ENCODE results near the gene CUBN. TPM values are rescaled to one million over a fixed set of nuclear protein-coding genes. Genes with fewer than 3 reads are reported as not detected.
A peak's percentile ranks its signal among the peaks of the same experiment; 100 is the strongest.

Gene CUBN
- total RNA-seq, 4 donors from 2014 or later: 9.2 to 38.9 (median 25.4) TPM

DNA sequence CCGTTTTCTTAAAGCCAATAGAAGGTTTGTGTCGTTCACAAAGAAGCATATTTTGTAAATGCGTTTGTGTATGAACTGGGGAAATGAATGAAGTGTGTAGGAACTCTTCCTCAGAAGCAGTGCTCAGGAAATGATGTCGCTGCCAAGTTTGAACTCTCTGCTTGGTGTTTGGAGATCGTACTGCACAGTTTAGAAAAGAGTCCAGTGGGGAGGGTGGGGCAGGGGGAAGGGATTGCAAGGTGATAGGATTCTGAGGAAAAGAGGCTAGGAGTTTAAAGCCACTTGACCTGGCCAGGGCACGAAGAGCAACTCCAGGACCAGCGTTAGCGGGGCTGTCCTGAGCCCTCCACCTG lies 122.2 kb downstream of the CUBN start:
- TF ChIP-seq EP300 (IDR thresholded peaks at IDR 0.05) (no peak), CTCF (IDR thresholded peaks at IDR 0.05) (no peak), POLR2A (IDR thresholded peaks at IDR 0.05) (no peak)
- Histone ChIP-seq H3K9me3 (no peaks in the 10 kb centered on the region), H3K4me1 (peaks cover 3 to 85% (median 62%) of the 10 kb centered on the region in 4 donors), H3K4me3 (peak overlapping the region in 1 of 4 donors; percentile 9), H3K27ac (peak overlapping the region; percentile 72 to 98 (median 94)), H3K27me3 (no peaks in the 10 kb centered on the region), H3K36me3 (no peaks in the 10 kb centered on the region)
- no peak for DNase-seq (ENCODE audit: low spot score in 2 of 2)
- WGBS, 2 donors: 24 to 34% methylated on average over 8 of the region's 8 CpGs

- DNase-seq (ENCODE audit: low spot score in 2 of 2): no peak
- no peaks in the 10 kb centered on the region for H3K27me3 ChIP-seq
These were observed 122.8 kb downstream of the CUBN start for GRCh38 chr10:17006631-17007417.

DNA sequence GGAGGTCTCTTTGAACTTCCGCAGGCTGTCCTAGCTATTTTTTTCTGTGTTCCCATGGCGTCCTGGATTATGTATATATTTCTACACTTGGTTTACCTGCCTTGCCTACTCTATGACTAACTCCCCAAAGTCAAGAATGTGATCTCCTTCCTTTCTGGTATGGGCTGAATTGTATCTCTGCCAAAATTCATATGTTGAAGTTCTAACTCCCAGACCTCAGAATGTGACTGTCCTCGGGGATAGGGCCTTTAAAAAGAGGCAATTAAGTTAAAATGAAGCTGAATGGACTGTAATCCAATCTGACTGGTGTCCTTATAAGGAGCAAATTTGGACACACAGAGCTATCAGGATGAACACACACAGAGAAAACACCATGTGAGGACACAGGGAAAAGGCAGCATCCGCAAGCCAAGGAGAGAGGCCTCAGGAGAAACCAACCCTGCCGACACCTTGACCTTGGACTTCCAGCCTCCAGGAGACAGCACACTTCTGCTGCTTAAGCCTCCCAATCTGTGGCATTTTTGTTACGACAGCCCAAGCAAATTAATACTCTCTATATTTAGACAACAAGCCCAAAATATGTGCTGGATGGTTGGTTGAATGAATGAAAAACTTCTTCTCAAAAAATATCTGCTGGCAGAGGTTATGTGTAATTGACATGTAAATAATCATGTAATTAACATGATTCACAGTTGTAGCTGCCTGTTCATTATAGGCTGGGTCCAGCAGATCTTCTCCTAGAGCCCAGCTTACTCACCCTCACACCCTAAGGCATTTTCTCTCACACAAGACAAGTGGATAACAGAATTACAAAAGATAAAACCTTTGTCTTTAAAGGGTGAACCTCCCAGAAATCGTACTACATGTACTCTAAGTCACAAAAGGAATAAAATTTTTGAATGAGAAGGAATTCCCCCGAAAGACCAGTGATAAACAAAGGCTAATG lies 123.7 kb downstream of the CUBN start:
- no peaks in the 10 kb centered on the region for H3K27me3 ChIP-seq
- H3K4me3 ChIP-seq: no peak overlapping the region
- peak overlapping the region; percentile 72 to 98 (median 94) for H3K27ac ChIP-seq
- TF ChIP-seq POLR2A (IDR thresholded peaks at IDR 0.05) (no peak), CTCF (IDR thresholded peaks at IDR 0.05) (no peak), EP300 (IDR thresholded peaks at IDR 0.05) (no peak)
- WGBS, 2 donors: 52 to 63% methylated on average over 8 of the region's 8 CpGs
- H3K4me1 ChIP-seq: peaks cover 3 to 87% (median 63%) of the 10 kb centered on the region in 4 donors
- H3K36me3 ChIP-seq: no peaks in the 10 kb centered on the region
- no peaks in the 10 kb centered on the region for H3K9me3 ChIP-seq
- DNase-seq (ENCODE audit: low spot score in 2 of 2): no peak

More at GRCh38 chr10:17006631-17007417, 122.8 kb downstream of the CUBN start:
- TF ChIP-seq POLR2A (IDR thresholded peaks at IDR 0.05) (peak in 1 of 2 donors; percentile 39), EP300 (IDR thresholded peaks at IDR 0.05) (peak in 1 of 2 donors; percentile 88), CTCF (IDR thresholded peaks at IDR 0.05) (no peak)
- Histone ChIP-seq H3K27ac (peak overlapping the region; percentile 72 to 98 (median 94)), H3K4me3 (peak overlapping the region in 1 of 4 donors; percentile 9), H3K9me3 (no peaks in the 10 kb centered on the region), H3K36me3 (no peaks in the 10 kb centered on the region), H3K4me1 (peaks cover 3 to 87% (median 63%) of the 10 kb centered on the region in 4 donors)
- 30 to 32% methylated on average over 12 of the region's 12 CpGs for WGBS, 2 donors

GRCh38 chr10:17004801-17005380 lies 124.7 kb downstream of the CUBN start:
- WGBS, 2 donors: 95 to 97% methylated on average over 6 of the region's 6 CpGs
- DNase-seq (ENCODE audit: low spot score in 2 of 2): no peak

More at GRCh38 chr10:17004801-17005380, 124.7 kb downstream of the CUBN start:
- Histone ChIP-seq H3K4me3 (no peak overlapping the region), H3K27me3 (no peaks in the 10 kb centered on the region), H3K9me3 (no peaks in the 10 kb centered on the region), H3K36me3 (no peaks in the 10 kb centered on the region), H3K27ac (peak overlapping the region; percentile 72 to 98 (median 94)), H3K4me1 (peaks cover 3 to 87% (median 59%) of the 10 kb centered on the region in 4 donors)
- no peak for TF ChIP-seq CTCF (IDR thresholded peaks at IDR 0.05)

Measured in tibial nerve (tissue), 4 donors.